ENCODE results near the gene IL19. TPM values are rescaled to one million over a fixed set of nuclear protein-coding genes. Genes with fewer than 3 reads are reported as not detected.
"Not testable (repeated sequence)": the region's sequence is repeated elsewhere in the genome, so short reads cannot be mapped to it uniquely, and the experiment has no call there.

IL19 gene
- total RNA-seq, 4 donors from 2014 or later: not detected

DNA sequence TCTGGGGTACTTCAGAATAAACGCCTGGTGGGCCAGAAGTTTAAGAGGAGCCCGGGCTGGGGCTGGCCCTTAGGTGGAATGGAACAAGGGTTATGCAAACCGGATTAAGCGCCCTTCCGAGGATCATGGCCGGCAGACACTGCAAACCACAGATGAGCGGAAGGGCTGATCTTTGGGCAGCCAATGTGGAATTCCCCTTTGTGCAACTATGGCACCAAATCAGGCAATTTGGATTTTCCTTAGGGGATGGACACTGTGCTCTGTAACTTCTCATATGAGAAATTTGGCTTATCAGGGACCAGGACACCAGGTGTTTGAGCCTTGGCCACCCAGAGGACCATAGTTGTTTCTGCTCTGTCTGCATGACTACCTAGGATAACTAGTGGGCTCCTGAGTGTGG lies 7.5 kb downstream of the IL19 start:
- no peak for TF ChIP-seq POLR2A (IDR thresholded peaks at IDR 0.05)
- TF ChIP-seq EP300 (IDR thresholded peaks at IDR 0.05): no peak
- TF ChIP-seq, protein P1, sequence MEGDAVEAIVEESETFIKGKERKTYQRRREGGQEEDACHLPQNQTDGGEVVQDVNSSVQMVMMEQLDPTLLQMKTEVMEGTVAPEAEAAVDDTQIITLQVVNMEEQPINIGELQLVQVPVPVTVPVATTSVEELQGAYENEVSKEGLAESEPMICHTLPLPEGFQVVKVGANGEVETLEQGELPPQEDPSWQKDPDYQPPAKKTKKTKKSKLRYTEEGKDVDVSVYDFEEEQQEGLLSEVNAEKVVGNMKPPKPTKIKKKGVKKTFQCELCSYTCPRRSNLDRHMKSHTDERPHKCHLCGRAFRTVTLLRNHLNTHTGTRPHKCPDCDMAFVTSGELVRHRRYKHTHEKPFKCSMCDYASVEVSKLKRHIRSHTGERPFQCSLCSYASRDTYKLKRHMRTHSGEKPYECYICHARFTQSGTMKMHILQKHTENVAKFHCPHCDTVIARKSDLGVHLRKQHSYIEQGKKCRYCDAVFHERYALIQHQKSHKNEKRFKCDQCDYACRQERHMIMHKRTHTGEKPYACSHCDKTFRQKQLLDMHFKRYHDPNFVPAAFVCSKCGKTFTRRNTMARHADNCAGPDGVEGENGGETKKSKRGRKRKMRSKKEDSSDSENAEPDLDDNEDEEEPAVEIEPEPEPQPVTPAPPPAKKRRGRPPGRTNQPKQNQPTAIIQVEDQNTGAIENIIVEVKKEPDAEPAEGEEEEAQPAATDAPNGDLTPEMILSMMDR (IDR thresholded peaks at IDR 0.05): no peak
- no peak for DNase-seq (ENCODE audit: low spot score in 2 of 2)
- WGBS, 2 donors: 87 to 88% methylated on average over 7 of the region's 7 CpGs
- H3K4me3 ChIP-seq: no peak overlapping the region
- no peak overlapping the region for H3K27ac ChIP-seq
- H3K36me3 ChIP-seq: no peaks in the 10 kb centered on the region
- H3K4me1 ChIP-seq: peaks cover 0 to 1% (median 0%) of the 10 kb centered on the region in 4 donors
- H3K27me3 ChIP-seq: peaks cover 0 to 11% of the 10 kb centered on the region in 2 donors
- H3K9me3 ChIP-seq: no peaks in the 10 kb centered on the region

DNA sequence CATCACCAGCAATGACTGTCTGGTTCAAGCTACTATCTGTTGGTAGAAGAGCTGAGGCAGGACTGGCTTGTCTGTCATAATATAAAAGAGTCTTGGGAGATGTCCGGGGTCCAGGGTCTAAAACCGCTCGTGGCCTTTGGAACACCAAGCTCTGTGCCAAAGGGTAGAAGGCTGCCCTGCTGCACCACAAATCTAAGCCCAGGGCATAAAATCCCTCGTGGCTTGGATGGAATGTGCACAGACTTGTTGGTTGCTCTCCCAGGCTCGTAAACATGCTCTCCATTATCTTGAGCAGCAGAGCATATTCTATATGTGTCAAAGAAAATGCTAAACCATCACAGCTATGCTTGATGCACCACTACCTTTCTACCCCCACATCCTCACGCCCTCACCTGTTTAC lies 8.3 kb downstream of the IL19 start:
- not testable (repeated sequence) for H3K4me3 ChIP-seq; H3K9me3 ChIP-seq; H3K27ac ChIP-seq; H3K36me3 ChIP-seq; H3K27me3 ChIP-seq; H3K4me1 ChIP-seq; DNase-seq (ENCODE audit: low spot score in 2 of 2)
- WGBS, 2 donors: 66 to 78% methylated on average over 6 of the region's 6 CpGs

DNA sequence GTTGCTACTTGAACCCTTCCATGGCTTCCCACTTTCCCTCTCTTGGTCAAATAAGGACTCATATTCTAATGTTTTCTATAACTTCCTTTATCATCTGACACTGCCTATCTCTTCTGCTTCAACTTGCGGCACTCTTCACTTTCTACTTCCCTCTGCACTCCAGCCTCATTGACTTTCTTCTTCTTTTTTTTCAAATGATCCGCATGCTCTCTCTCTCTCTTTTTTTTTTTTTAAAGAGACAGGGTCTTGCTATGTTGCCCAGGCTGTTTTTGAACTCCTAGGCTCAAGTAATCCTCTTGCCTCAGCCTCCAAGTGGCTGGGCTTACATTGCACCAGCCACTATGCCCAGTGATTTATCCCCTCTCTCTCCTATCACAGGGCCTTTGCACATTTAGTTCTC lies 9.1 kb downstream of the IL19 start:
- TF ChIP-seq EP300 (IDR thresholded peaks at IDR 0.05) (peak in 1 of 2 donors; percentile 43), POLR2A (IDR thresholded peaks at IDR 0.05) (no peak)
- Histone ChIP-seq H3K4me3 (no peak overlapping the region), H3K27ac (no peak overlapping the region), H3K27me3 (peaks cover 0 to under 1% of the 10 kb centered on the region in 2 donors), H3K4me1 (no peaks in the 10 kb centered on the region), H3K9me3 (no peaks in the 10 kb centered on the region), H3K36me3 (no peaks in the 10 kb centered on the region)
- 43 to 55% methylated on average over 2 of the region's 2 CpGs for WGBS, 2 donors
- no peak for DNase-seq (ENCODE audit: low spot score in 2 of 2)

DNA sequence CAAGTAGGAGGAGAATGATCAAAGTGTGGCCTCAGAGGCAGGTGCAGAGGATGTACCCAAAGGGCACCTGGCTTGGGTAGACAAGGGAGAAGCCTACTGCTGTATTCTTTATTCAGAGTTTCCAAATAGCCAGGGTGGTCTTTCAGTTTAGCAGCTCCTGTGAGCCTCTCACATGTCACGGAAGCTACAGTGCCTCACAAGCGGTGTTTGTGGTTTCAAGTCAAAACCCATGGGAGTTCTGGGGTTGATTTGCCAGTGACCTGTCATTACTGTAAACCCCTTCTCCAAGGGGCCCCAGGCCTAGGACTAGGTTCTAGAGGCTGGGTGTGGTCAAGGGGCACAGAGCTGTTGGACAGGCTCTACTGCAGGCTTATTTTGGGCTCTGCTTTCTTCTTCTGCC lies 11.9 kb downstream of the IL19 start:
- no peak for DNase-seq (ENCODE audit: low spot score in 2 of 2)
- H3K9me3 ChIP-seq: no peaks in the 10 kb centered on the region
- 82 to 86% methylated on average over 2 of the region's 2 CpGs for WGBS, 2 donors
- TF ChIP-seq, protein P1 (IDR thresholded peaks at IDR 0.05): no peak
- TF ChIP-seq POLR2A (IDR thresholded peaks at IDR 0.05) (no peak), EP300 (IDR thresholded peaks at IDR 0.05) (no peak)
- no peaks in the 10 kb centered on the region for H3K27me3 ChIP-seq
- no peaks in the 10 kb centered on the region for H3K36me3 ChIP-seq
- H3K4me3 ChIP-seq: no peak overlapping the region
- H3K4me1 ChIP-seq: no peaks in the 10 kb centered on the region
- H3K27ac ChIP-seq: no peak overlapping the region

DNA sequence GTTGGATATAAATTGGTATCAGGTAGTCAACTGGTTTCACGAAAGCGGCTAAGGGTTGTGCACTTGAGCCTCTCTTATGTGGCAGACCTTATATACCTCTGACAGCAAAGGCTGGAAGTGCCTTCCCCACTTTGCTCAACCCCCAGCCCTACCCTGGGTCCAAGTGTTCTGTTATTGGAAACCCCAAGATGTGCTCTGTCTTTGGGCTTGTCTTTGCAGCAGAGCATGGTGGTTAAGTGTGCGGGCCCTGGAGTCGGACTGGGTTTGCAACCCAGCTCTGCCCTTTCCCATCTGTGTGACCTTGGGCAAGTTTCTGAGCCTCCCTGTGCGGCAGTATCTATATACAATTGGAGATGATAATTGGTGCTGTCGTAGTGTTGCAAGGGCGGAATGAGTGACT lies 12.9 kb downstream of the IL19 start:
- H3K4me3 ChIP-seq: no peak overlapping the region
- DNase-seq (ENCODE audit: low spot score in 2 of 2): no peak
- H3K27me3 ChIP-seq: no peaks in the 10 kb centered on the region
- H3K9me3 ChIP-seq: no peaks in the 10 kb centered on the region
- no peaks in the 10 kb centered on the region for H3K4me1 ChIP-seq
- no peak overlapping the region for H3K27ac ChIP-seq
- WGBS, 2 donors: 77 to 90% methylated on average over 6 to 7 of the region's 7 CpGs
- TF ChIP-seq POLR2A (IDR thresholded peaks at IDR 0.05): no peak
- no peak for TF ChIP-seq EP300 (IDR thresholded peaks at IDR 0.05)
- TF ChIP-seq, protein P1 (IDR thresholded peaks at IDR 0.05): no peak
- H3K36me3 ChIP-seq: no peaks in the 10 kb centered on the region

DNA sequence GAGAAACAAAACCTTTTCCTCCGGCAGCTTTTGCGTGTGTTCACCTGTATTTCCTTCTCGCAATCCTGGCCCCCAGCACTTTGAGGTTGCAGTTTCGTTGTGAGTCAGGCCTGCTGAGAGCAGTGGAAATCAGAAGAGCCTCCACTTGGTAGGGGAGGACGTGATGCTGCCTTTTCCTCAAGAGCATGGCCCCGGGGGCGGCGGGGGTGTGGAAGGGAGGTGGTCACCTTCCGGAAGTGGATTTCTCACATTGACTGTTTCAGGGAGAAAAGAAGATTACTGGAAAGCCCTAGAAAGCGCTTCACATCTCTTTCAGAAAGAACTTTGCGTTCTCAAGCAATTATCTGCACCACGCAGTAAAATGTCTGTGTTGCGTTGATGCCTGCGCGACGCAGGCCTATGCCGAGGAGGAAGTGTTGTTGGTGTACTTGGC lies 13.9 kb downstream of the IL19 start:
- no peaks in the 10 kb centered on the region for H3K4me1 ChIP-seq
- no peaks in the 10 kb centered on the region for H3K36me3 ChIP-seq
- no peaks in the 10 kb centered on the region for H3K9me3 ChIP-seq
- no peak for DNase-seq (ENCODE audit: low spot score in 2 of 2)
- TF ChIP-seq, protein P1 (IDR thresholded peaks at IDR 0.05): no peak
- TF ChIP-seq EP300 (IDR thresholded peaks at IDR 0.05): no peak
- TF ChIP-seq POLR2A (IDR thresholded peaks at IDR 0.05): no peak
- no peak overlapping the region for H3K4me3 ChIP-seq
- no peak overlapping the region for H3K27ac ChIP-seq
- no peaks in the 10 kb centered on the region for H3K27me3 ChIP-seq
- WGBS, 2 donors: 87 to 91% methylated on average over 17 of the region's 17 CpGs
